Lung (tissue), 12 donors: ENCODE data around the gene MAL. TPM values are rescaled to one million over a fixed set of nuclear protein-coding genes. Genes with fewer than 3 reads are reported as not detected.

Source experiments
- ATAC-seq: fragments of 200-7000 bp; cut with Tn5 transposase; one replicate; pipeline ENCODE4 v1.9.1; 2020; ENCODE audit warnings: moderate number of reproducible peaks; ENCODE audit not compliant: insufficient read depth, low FRiP score
- DNase-seq, 3 donors: peaks; one replicate each; pipeline ENCODE4 v3.0.0-alpha.2; 2013 to 2017
- H3K27ac ChIP-seq, 2 donors: one replicate each; pipeline ENCODE4 v1.5.1; 2013; ENCODE audit warnings: mild to moderate bottlenecking in 2 of 2, moderate library complexity in 2 of 2, control low read depth in 1 of 2, inconsistent platforms in 1 of 2, low read depth in 1 of 2, low read length in 1 of 2
- H3K27me3 ChIP-seq, 3 donors: one replicate each; pipeline ENCODE4 v1.5.1; 2013; ENCODE audit warnings: low read length in 2 of 3; ENCODE audit not compliant: control insufficient read depth in 3 of 3, insufficient read depth in 3 of 3
- H3K36me3 ChIP-seq, 4 donors: one replicate each; pipeline ENCODE4 v1.5.1; 2013; ENCODE audit warnings: low read length in 4 of 4, mild to moderate bottlenecking in 1 of 4, moderate library complexity in 1 of 4; ENCODE audit not compliant: control insufficient read depth in 4 of 4, insufficient read depth in 4 of 4
- H3K4me1 ChIP-seq, 5 donors: one replicate each; pipeline ENCODE4 v1.5.1; 2013; ENCODE audit warnings: low read length in 5 of 5, mild to moderate bottlenecking in 2 of 5, moderate library complexity in 1 of 5; ENCODE audit not compliant: control insufficient read depth in 5 of 5, insufficient read depth in 5 of 5
- H3K4me3 ChIP-seq: one replicate; pipeline ENCODE4 v1.5.1; 2013; ENCODE audit warnings: mild to moderate bottlenecking, control low read depth, moderate library complexity
- H3K9ac ChIP-seq, 2 donors: one replicate each; pipeline ENCODE4 v1.5.1; 2013; ENCODE audit warnings: low read length in 2 of 2, control low read depth in 1 of 2; ENCODE audit not compliant: insufficient read depth in 1 of 2
- H3K9me3 ChIP-seq, 4 donors: one replicate each; pipeline ENCODE4 v1.5.1; 2013; ENCODE audit warnings: low read length in 3 of 4, mild to moderate bottlenecking in 1 of 4, moderate library complexity in 1 of 4; ENCODE audit not compliant: control insufficient read depth in 4 of 4, insufficient read depth in 3 of 4
- WGBS, 2 donors: extraction: QIAGEN DNeasy Blood & Tissue Kit; methylation state at CpG; one replicate each; pipeline ENCODE4 v1.1.7; 2013; 5-methylcytosine and 5-hydroxymethylcytosine counted together
- polyA plus RNA-seq, 2 donors: library from polyadenylated mRNA; stranded (reverse); fragments of 200-250 nt; gene quantifications; one replicate each; pipeline ENCODE4 v1.2.1, GENCODE V29; 2013
- total RNA-seq, 2 donors: library from RNA; depleted of rRNA in 1 of 2; stranded (reverse); fragments of >200 nt in 1 of 2; gene quantifications; one replicate each; pipeline ENCODE4 v1.2.1, GENCODE V29; 2014 to 2021
- TF ChIP-seq, protein P1 (sequence below): IDR thresholded peaks from 2 replicates; pipeline ENCODE4 v1.5.1; 2012; ENCODE audit warnings: mild to moderate bottlenecking; ENCODE audit errors: control extremely low read depth, extremely low read depth
- donor health status: control.
- donor health status: control.
- donor health status: Bipolar disorder and iron deficiency.
- donor health status: healthy.
- donor health status: DM: yes; HTN: yes; CAD: no.

Gene MAL
- total and polyA plus RNA-seq, 4 donors = 1.3 to 19.0 (median 10.5) TPM

DNA sequence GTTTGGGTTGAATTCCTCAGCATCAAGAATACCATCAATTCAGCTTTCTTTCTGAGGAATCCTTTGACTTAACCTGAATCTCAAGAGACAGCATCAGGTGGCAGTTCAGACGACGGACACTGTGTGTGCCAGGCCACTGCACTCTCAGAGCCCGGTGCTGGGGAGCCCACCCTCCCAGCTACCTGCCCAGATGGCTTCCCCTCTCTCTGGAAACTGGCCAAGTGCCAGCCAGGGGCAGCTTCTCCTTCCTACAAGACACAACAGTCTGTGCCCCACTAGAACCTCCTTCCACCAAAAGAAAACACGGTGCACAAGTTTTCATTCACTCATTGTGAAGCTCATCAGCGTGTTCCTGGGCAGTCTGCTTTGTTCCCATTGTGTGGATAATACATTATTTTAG is 28.5 kb downstream of the MAL start:
- WGBS, 2 donors = 38 to 52% methylated on average over 5 of the region's 5 CpGs
- Histone ChIP-seq H3K4me3 (no peak overlapping the region), H3K4me1 (peaks cover 0 to 12% (median 5%) of the 10 kb centered on the region in 5 donors), H3K9ac (no peak overlapping the region), H3K27ac (no peak overlapping the region), H3K27me3 (no peaks in the 10 kb centered on the region), H3K9me3 (peaks cover 0 to 2% (median 0%) of the 10 kb centered on the region in 4 donors), H3K36me3 (no peaks in the 10 kb centered on the region)
- TF ChIP-seq, protein P1, sequence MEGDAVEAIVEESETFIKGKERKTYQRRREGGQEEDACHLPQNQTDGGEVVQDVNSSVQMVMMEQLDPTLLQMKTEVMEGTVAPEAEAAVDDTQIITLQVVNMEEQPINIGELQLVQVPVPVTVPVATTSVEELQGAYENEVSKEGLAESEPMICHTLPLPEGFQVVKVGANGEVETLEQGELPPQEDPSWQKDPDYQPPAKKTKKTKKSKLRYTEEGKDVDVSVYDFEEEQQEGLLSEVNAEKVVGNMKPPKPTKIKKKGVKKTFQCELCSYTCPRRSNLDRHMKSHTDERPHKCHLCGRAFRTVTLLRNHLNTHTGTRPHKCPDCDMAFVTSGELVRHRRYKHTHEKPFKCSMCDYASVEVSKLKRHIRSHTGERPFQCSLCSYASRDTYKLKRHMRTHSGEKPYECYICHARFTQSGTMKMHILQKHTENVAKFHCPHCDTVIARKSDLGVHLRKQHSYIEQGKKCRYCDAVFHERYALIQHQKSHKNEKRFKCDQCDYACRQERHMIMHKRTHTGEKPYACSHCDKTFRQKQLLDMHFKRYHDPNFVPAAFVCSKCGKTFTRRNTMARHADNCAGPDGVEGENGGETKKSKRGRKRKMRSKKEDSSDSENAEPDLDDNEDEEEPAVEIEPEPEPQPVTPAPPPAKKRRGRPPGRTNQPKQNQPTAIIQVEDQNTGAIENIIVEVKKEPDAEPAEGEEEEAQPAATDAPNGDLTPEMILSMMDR = no peak
- DNase-seq (no peak), ATAC-seq (no peak)

DNA sequence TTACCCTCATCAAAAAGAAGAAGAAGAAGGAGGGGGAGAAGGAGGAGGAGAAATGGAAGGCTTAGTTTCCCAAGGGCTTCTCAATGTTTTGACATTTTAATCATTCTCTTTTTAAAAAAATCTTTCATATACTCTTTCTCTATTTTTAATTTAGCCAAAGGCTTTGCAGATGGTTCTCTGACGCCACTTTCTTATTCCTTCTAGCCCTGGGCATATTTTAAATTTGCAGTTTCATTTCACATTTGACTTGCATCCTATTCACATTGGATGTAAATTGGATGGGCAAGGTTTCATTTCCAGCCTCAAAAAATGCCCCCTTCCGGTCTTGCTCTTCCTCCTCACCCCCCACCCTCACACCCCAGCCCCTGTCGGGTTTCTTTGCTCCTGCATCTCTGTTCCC is 29.8 kb downstream of the MAL start:
- Histone ChIP-seq H3K9ac (no peak overlapping the region), H3K27ac (no peak overlapping the region), H3K27me3 (no peaks in the 10 kb centered on the region), H3K4me3 (no peak overlapping the region), H3K36me3 (no peaks in the 10 kb centered on the region), H3K4me1 (peaks cover 0 to 9% (median 2%) of the 10 kb centered on the region in 5 donors), H3K9me3 (peaks cover 0 to 2% (median 0%) of the 10 kb centered on the region in 4 donors)
- TF ChIP-seq, protein P1 = no peak
- no peak for ATAC-seq
- DNase-seq = no peak
- WGBS, 2 donors = 73 to 75% methylated on average over 3 of the region's 3 CpGs

DNA sequence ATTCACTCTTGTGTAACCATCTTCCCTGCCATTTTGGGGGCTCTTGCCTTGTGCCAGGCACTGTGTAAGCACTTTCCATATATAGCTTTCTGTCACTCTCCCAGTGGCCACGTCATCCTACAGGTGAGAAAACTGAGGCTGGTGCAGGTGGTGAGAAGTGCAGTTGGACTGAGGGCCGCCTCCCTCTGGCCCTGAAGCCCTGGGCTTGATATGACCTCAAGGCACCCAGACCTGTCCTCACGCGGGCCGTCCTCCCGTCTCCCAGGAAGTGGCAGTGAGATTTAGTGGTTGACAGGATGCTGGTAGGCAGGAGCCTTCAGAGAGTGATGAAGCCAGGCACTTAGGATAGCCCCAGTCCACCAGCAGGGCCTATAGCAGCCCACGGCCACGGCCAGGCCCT is 30.5 kb downstream of the MAL start:
- Histone ChIP-seq H3K4me1 (peaks cover 0 to 1% (median 0%) of the 10 kb centered on the region in 5 donors), H3K4me3 (no peak overlapping the region), H3K27ac (no peak overlapping the region), H3K9me3 (peaks cover 0 to 2% (median 0%) of the 10 kb centered on the region in 4 donors), H3K27me3 (no peaks in the 10 kb centered on the region), H3K36me3 (no peaks in the 10 kb centered on the region), H3K9ac (no peak overlapping the region)
- no peak for ATAC-seq
- WGBS, 2 donors = 83 to 85% methylated on average over 8 of the region's 8 CpGs
- TF ChIP-seq, protein P1 = no peak
- no peak for DNase-seq
